Activated T-helper 9 cell treated with anti-CD3 and anti-CD28 coated beads, Interleukin-2, amount 50 U/mL, for 16 hours (primary cell): Measurements from ENCODE around the gene MBL2.

Experiments
- DNase-seq: peaks from one replicate; pipeline ENCODE4 v3.0.0-alpha.2; 2020; ENCODE audit warnings: low read depth

MBL2 gene

GRCh38 chr10:52740155-52740549 lies 32.4 kb downstream of the MBL2 start:
- DNase-seq, result no peak

GRCh38 chr10:52739380-52740154 lies 33.0 kb downstream of the MBL2 start:
- no peak for DNase-seq

GRCh38 chr10:52738951-52739350 lies 33.6 kb downstream of the MBL2 start:
- no peak for DNase-seq

GRCh38 chr10:52729271-52730104 lies 43.1 kb downstream of the MBL2 start:
- DNase-seq, result no peak

- DNase-seq, result no peak
These were observed 52.6 kb downstream of the MBL2 start for GRCh38 chr10:52720018-52720417.
